Duodenal mucosa (tissue), 2 donors: ENCODE results near the gene ADGRG6.
A peak's percentile ranks its signal among the peaks of the same experiment; 100 is the strongest.

ENCODE experiments used
- H3K27ac ChIP-seq: one replicate; pipeline ENCODE4 v1.7.0; 2013; ENCODE audit warnings: low read depth, low read length
- H3K27me3 ChIP-seq, 2 donors: one replicate each; pipeline ENCODE4 v1.7.0; 2013; ENCODE audit warnings: low read length in 2 of 2, control low read depth in 1 of 2; ENCODE audit not compliant: insufficient read depth in 2 of 2, control insufficient read depth in 1 of 2
- H3K36me3 ChIP-seq, 2 donors: one replicate each; pipeline ENCODE4 v1.7.0; 2013; ENCODE audit warnings: low read length in 2 of 2, control low read depth in 1 of 2; ENCODE audit not compliant: insufficient read depth in 2 of 2, control insufficient read depth in 1 of 2
- H3K4me1 ChIP-seq, 2 donors: one replicate each; pipeline ENCODE4 v1.7.0; 2013; ENCODE audit warnings: low read length in 2 of 2, control low read depth in 1 of 2; ENCODE audit not compliant: insufficient read depth in 2 of 2, control insufficient read depth in 1 of 2
- H3K4me3 ChIP-seq, 2 donors: one replicate each; pipeline ENCODE4 v1.7.0; 2013; ENCODE audit warnings: low read length in 2 of 2, low read depth in 1 of 2
- H3K9ac ChIP-seq, 2 donors: one replicate each; pipeline ENCODE4 v1.7.0; 2013; ENCODE audit warnings: low read length in 2 of 2, low read depth in 1 of 2
- H3K9me3 ChIP-seq, 2 donors: one replicate each; pipeline ENCODE4 v1.7.0; 2013; ENCODE audit warnings: low read length in 2 of 2, control low read depth in 1 of 2; ENCODE audit not compliant: control insufficient read depth in 1 of 2

The ADGRG6 gene

GRCh38 chr6:142289687-142290086 is 12.1 kb upstream of the ADGRG6 start:
- no peak overlapping the region for H3K27ac ChIP-seq
- H3K36me3 ChIP-seq, result no peaks in the 10 kb centered on the region
- H3K9me3 ChIP-seq, result no peaks in the 10 kb centered on the region
- no peaks in the 10 kb centered on the region for H3K27me3 ChIP-seq
- H3K4me1 ChIP-seq, result no peaks in the 10 kb centered on the region
- H3K4me3 ChIP-seq, result no peak overlapping the region
- H3K9ac ChIP-seq, result no peak overlapping the region

- Histone ChIP-seq H3K9me3 (no peaks in the 10 kb centered on the region), H3K36me3 (no peaks in the 10 kb centered on the region), H3K4me3 (no peak overlapping the region), H3K4me1 (no peaks in the 10 kb centered on the region), H3K9ac (no peak overlapping the region), H3K27me3 (no peaks in the 10 kb centered on the region), H3K27ac (no peak overlapping the region)
Observed at GRCh38 chr6:142290851-142291250, 11.0 kb upstream of the ADGRG6 start.

- H3K27me3 ChIP-seq, result no peaks in the 10 kb centered on the region
- H3K9me3 ChIP-seq, result no peaks in the 10 kb centered on the region
- no peak overlapping the region for H3K9ac ChIP-seq
- H3K36me3 ChIP-seq, result no peaks in the 10 kb centered on the region
- no peak overlapping the region for H3K27ac ChIP-seq
- H3K4me1 ChIP-seq, result no peaks in the 10 kb centered on the region
- no peak overlapping the region for H3K4me3 ChIP-seq
Observed at GRCh38 chr6:142291512-142291911, 10.3 kb upstream of the ADGRG6 start.

GRCh38 chr6:142292166-142292924 is 9.5 kb upstream of the ADGRG6 start:
- H3K36me3 ChIP-seq, result no peaks in the 10 kb centered on the region
- no peaks in the 10 kb centered on the region for H3K27me3 ChIP-seq
- H3K4me3 ChIP-seq, result no peak overlapping the region
- H3K9ac ChIP-seq, result no peak overlapping the region
- H3K27ac ChIP-seq, result no peak overlapping the region
- H3K9me3 ChIP-seq, result no peaks in the 10 kb centered on the region
- H3K4me1 ChIP-seq, result no peaks in the 10 kb centered on the region

GRCh38 chr6:142293121-142293520 is 8.7 kb upstream of the ADGRG6 start:
- Histone ChIP-seq H3K9ac (no peak overlapping the region), H3K27me3 (no peaks in the 10 kb centered on the region), H3K36me3 (no peaks in the 10 kb centered on the region), H3K9me3 (no peaks in the 10 kb centered on the region), H3K27ac (no peak overlapping the region), H3K4me1 (no peaks in the 10 kb centered on the region), H3K4me3 (no peak overlapping the region)

- no peaks in the 10 kb centered on the region for H3K36me3 ChIP-seq
- no peaks in the 10 kb centered on the region for H3K27me3 ChIP-seq
- H3K9me3 ChIP-seq, result no peaks in the 10 kb centered on the region
- no peak overlapping the region for H3K27ac ChIP-seq
- no peaks in the 10 kb centered on the region for H3K4me1 ChIP-seq
- no peak overlapping the region for H3K9ac ChIP-seq
- H3K4me3 ChIP-seq, result no peak overlapping the region
Observed at GRCh38 chr6:142294679-142295078, 7.1 kb upstream of the ADGRG6 start.

GRCh38 chr6:142296975-142297604 is 4.7 kb upstream of the ADGRG6 start:
- Histone ChIP-seq H3K9me3 (no peaks in the 10 kb centered on the region), H3K27ac (no peak overlapping the region), H3K27me3 (no peaks in the 10 kb centered on the region), H3K9ac (no peak overlapping the region), H3K4me1 (peaks cover 7 to 10% of the 10 kb centered on the region in 2 donors), H3K4me3 (no peak overlapping the region), H3K36me3 (no peaks in the 10 kb centered on the region)

GRCh38 chr6:142297605-142297995 is 4.2 kb upstream of the ADGRG6 start:
- no peaks in the 10 kb centered on the region for H3K9me3 ChIP-seq
- no peaks in the 10 kb centered on the region for H3K36me3 ChIP-seq
- peaks cover 7 to 10% of the 10 kb centered on the region in 2 donors for H3K4me1 ChIP-seq
- no peak overlapping the region for H3K27ac ChIP-seq
- no peaks in the 10 kb centered on the region for H3K27me3 ChIP-seq
- H3K9ac ChIP-seq, result no peak overlapping the region
- H3K4me3 ChIP-seq, result no peak overlapping the region

GRCh38 chr6:142297996-142298753 is 3.6 kb upstream of the ADGRG6 start:
- Histone ChIP-seq H3K27me3 (no peaks in the 10 kb centered on the region), H3K4me3 (no peak overlapping the region), H3K36me3 (no peaks in the 10 kb centered on the region), H3K9ac (no peak overlapping the region), H3K9me3 (no peaks in the 10 kb centered on the region), H3K27ac (no peak overlapping the region), H3K4me1 (peaks cover 7 to 13% of the 10 kb centered on the region in 2 donors)

GRCh38 chr6:142300302-142300701 is 1.5 kb upstream of the ADGRG6 start:
- H3K36me3 ChIP-seq, result no peaks in the 10 kb centered on the region
- H3K9ac ChIP-seq, result no peak overlapping the region
- no peaks in the 10 kb centered on the region for H3K27me3 ChIP-seq
- peaks cover 7 to 13% of the 10 kb centered on the region in 2 donors for H3K4me1 ChIP-seq
- peak overlapping the region in 1 of 2 donors; percentile 76 for H3K4me3 ChIP-seq
- H3K9me3 ChIP-seq, result no peaks in the 10 kb centered on the region
- H3K27ac ChIP-seq, result no peak overlapping the region
